Measurements from ENCODE around the gene PHF11.

DNA sequence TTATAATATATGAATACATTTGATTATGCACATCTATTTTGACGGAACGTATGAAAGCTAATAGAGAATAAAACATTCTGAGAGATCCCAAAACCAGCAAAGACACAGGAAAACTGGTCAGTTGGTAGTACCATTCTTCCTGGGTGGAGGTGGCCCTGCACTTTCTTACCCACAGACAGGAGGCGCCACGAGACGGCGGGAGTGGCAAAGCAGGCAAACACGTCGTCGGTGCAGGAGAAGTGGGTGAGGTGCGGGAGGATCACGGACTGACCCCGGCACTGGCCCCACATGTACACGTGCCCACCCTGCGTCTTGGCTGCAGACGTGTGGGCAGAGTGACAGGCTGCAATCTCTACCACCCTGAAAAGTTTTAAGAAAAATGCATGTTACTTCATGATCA is 53.5 kb downstream of the PHF11 start:
- TF ChIP-seq, protein P1, sequence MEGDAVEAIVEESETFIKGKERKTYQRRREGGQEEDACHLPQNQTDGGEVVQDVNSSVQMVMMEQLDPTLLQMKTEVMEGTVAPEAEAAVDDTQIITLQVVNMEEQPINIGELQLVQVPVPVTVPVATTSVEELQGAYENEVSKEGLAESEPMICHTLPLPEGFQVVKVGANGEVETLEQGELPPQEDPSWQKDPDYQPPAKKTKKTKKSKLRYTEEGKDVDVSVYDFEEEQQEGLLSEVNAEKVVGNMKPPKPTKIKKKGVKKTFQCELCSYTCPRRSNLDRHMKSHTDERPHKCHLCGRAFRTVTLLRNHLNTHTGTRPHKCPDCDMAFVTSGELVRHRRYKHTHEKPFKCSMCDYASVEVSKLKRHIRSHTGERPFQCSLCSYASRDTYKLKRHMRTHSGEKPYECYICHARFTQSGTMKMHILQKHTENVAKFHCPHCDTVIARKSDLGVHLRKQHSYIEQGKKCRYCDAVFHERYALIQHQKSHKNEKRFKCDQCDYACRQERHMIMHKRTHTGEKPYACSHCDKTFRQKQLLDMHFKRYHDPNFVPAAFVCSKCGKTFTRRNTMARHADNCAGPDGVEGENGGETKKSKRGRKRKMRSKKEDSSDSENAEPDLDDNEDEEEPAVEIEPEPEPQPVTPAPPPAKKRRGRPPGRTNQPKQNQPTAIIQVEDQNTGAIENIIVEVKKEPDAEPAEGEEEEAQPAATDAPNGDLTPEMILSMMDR (IDR thresholded peaks at IDR 0.05): peak in 6 of 7 experiments; percentile 13 to 55 (median 32)
- no peak for TF ChIP-seq POLR2A (IDR thresholded peaks at IDR 0.05)
